ENCODE results near the gene MAML2.
"Not testable (repeated sequence)": the region's sequence is repeated elsewhere in the genome, so short reads cannot be mapped to it uniquely, and the experiment has no call there.

The MAML2 gene

DNA sequence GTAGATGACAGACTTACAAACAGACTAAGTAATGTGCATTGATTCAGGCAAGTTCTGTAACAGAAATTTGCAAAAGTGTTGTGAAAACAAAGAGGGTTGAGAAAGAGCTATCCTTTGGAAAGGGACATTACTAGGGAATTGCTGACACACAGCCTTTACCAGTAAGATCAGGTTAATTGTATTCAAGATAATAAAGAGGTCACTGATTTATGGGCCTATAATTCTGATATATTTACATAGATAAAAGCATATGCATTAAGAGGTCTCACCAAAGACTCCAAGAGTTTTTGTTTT lies 138.7 kb downstream of the MAML2 start:
- no peak for DNase-seq

DNA sequence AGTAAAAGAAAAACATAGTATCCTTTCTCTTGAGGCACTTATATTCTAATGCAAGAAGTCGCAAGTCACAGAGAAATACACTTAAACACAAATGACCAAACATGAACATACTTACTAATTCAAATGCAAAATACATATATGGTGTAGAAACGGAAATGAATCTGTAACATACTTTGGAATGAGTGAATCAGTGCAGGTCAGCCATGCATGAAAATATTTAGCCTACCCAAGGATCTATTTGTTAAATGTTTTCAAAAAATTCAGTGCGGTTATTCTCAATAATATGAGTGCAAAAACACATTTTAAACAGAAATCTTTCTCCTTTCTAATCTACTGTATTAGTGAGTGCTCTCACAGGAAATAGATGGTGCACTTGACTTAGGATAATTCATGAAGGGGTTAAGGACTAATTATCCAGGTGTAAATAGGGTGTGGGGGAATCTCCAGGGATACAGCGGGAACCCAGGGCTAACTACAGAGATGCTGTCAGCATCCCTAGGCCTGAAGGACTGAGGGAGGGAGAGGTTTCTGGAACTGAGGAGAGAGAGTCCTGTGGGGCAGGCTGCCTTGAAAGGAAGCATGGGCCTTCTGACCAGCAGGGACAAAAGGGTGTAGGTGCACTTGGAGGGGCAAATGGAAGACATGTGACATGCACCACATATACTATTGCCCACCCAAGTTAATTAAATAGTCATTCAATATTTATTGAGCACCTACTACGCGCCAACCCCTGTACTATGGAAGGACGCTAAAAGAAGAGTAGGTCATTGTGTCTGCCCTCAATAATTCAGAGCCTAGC lies 139.2 kb downstream of the MAML2 start:
- no peak for DNase-seq

DNA sequence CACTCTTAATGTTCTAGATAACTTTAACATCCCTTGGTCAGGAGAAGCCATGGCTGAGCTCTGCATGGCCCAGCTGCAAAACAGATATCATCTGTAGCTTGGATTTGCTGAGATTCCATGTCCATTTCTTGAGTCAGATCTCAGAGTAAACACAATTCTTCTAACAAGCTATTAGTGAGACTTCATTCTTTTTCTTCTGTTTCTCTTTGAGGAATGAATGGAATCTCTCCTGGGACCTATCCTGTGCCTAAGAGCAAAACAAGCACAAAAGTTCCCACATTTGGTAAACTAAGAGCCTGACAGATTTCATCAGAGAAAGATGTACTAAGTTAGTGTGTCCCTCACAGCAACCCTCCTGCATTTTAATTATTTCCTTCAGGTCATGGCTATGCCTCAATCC lies 142.8 kb downstream of the MAML2 start:
- DNase-seq: no peak

DNA sequence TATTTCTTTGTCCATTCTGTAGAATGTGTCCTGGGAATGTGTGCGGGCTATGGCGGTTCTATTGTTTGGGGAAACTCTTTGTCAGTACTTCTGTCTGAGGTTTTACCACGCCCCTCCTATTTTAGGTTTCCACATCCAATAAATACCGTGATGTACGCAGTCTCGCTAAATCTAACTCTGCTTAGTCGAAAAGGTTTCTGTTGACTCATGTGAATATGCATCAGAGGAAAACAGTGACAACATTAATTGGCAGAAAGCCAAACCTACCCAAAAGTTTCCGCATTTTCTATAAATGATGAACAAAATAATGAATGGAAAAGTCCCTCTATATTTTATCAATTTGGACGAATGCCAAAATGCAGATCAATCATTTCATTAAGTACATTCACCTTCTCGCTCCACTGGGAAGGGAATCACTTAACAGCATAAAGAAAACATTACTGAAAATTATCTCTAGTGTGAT lies 143.4 kb downstream of the MAML2 start:
- DNase-seq: no peak

DNA sequence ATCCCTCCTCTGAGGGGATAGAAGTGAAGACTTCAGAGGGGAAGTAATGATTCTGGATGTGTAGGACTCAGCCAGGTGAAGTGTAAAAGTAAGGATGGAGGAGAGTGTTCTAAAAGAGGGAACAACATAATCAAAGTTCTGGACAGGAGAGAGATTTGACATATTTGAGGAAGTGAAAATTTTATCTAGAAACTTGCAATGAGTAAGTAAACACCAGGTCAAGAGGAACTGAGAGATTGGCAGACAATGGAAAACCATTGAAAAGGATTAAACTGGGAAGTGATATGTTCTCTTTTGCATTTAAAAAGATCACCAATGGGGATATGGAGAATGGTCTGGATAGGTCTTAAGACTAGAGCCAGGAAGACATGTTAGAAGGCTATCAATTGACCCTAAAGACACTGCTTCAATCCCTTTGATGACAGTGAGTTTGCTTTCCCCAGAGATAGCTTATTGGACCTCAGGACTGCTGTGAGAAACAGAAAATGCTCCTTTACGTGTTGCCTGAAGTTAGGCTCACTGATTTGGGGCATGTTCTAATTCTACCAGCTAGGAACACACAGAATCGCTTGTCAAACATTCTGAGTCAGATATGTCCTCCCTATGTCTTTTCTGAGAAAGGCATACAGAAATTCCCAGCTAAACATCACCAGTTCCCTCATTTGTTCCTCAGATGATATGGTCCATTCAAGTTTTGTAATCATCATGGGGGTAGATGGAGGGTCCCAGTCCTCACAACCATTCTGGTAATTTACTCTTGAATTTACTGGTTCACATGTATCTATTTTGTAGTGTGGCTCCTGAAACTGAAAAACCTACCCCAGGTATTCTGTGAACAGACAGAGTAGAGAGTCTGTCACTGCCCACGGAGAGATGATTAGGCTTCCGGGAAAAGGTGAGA lies 144.9 kb downstream of the MAML2 start:
- DNase-seq: no peak

DNA sequence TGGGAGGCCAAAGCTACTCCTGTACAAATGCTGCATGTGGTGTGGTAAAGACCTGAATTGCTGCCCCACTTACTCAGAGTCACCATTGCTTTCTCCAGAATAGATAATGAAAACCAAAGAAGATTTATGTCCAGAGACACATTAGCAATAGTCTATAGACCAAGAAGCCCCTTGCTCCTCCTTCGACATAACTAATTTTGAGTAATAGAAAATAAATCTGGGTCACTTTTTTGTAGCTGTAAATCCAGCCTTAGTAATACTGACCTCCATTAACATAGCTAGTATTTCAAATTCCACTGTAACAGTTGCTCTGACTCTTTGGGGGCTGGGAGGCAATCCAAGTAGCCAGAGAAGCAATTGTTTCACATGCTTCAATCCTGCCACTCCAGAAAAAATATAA lies 145.9 kb downstream of the MAML2 start:
- no peak for DNase-seq

DNA sequence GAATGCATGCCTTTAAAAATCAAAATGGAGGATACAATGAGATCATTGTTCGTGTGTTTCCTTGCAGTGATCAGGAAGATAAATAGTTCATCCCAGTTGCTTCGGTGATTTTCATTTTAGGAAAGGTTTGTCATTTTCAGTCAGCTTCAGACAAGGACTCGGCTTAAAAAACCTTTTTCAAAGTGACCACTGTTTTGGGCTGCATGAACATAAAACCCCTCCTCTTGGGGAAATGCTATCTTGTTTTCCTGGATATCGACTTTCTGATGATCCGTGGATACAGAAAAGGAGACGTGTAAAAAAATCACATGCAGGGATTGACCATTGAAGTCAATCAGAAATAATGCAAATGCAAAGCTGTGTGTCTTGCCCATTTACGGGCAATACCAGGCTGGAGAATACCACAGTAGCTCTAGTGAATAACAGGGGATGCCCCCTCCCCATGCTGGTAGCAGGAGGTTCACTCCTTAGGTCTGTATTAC lies 146.8 kb downstream of the MAML2 start:
- DNase-seq: no peak

DNA sequence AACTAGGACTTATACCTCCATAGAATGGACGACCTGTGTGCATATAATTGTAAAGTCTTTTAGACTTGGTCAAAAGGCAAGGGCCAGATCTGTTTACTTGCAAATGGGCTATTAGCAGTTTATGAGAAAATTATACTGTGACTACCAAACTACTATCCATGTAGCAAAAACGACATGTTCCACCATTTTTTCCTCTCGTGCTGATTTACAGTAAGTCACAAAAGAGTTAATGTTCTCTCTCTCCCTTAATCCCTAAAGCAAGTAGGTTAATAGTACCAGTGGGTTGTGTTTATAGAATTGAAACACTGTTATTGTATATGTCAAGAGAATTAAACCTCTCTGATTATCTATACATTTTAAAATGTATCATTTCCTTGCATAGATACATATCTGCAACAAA lies 147.3 kb downstream of the MAML2 start:
- no peak for DNase-seq

DNA sequence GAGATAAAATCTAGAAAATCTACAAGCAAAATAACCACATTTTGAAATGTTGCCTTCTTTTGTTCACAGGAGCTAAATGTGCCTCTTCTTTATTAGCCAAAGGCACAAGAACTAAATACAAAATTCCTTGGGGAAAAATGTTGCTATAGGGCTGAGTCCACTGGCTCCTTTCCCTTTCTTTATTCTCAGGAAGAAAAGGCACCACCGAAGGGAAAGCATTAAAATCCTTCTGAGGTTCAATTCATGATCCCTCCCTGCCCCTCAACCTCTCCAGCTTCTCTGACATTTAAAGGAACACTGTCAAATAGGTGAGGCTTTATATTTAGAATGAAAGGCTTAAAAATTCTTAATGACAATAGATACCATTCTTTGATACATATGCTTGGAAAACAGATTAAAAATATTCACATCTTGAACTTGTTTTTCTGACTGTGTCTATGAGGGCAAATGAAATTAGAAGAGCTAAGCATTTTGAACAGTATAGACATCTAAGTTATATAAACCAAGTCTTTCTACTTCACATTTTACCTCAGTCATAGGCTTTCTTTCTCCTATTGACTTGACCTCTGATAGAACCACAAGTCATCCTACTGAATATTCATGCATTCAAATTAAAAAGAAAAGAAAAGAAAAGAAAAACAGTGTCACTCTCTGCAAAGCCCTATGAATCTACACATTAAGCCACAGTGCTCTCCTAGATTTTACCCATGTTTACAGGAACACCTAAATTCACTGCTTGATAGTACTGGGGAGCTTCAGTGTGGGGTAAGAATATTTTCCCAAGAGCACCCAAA lies 148.2 kb downstream of the MAML2 start:
- DNase-seq: no peak

DNA sequence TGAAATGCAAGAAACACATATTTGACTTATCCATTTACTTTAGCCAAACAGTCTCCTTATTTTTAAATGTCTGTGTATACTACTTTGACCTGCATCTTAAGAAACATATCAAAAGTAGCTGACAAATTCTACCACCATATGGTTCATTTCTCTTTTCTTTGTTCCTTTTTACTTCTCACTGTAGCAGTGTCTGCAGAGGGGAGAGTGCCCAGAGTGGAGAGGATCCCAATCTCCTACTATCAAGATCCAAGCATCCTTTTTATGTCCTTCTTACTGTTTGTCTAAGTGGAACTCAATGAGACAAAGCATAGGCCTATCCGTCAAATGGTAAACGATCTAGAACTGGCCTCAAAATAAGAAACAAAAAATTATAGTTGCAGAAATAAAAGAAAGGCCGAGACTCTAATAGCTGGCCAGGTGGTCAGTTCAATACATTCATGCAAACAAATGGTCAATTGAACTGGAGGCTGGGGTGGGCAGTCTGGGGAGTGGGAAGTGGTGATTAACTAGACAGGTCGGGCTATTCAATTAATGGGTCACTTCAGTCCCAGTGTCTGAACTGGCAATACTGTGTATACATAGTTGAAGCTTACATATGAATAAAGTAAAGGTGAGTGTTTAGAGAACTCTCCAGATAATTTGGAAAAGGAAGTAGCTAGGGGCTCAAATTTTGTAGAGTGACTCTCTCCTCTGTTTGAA lies 149.1 kb downstream of the MAML2 start:
- no peak for DNase-seq

DNA sequence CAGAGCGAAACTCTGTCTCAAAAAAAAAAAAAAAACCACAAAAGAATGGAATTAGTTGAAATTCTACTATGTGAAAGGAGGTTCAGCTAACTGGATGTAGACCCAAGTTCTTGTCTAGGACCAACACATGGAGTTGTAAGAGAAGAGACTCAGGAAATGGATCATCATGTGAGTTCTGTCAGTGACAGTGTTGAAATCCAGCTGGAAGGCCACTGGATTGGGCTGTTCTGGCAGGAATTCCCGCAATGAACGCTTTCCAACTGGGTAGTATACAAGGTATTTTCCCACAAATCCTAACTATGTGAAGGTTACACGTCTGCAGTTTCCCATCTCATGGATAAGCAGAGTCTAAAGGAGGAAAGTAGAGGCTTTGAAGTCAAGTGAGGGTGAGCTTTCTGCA lies 151.2 kb downstream of the MAML2 start:
- no peak for DNase-seq

DNA sequence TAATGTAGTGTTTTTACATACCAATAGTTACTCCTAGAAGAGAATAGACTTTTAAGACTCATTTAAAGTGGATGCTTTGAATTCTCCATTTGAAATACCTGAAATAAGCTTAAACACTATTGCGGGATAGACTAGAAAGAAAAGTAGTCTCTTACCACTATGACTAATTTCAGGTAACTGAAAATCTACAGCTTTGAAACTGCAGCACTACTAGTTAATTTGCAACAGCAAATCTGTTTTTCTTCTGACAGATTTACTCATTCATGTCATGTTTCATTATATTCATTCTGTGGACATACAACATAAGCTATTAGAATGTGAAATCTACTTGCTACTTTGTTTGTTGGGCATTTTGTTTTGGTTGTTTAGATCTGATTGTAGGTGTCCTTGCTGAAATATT lies 153.6 kb downstream of the MAML2 start:
- no peak for DNase-seq

DNA sequence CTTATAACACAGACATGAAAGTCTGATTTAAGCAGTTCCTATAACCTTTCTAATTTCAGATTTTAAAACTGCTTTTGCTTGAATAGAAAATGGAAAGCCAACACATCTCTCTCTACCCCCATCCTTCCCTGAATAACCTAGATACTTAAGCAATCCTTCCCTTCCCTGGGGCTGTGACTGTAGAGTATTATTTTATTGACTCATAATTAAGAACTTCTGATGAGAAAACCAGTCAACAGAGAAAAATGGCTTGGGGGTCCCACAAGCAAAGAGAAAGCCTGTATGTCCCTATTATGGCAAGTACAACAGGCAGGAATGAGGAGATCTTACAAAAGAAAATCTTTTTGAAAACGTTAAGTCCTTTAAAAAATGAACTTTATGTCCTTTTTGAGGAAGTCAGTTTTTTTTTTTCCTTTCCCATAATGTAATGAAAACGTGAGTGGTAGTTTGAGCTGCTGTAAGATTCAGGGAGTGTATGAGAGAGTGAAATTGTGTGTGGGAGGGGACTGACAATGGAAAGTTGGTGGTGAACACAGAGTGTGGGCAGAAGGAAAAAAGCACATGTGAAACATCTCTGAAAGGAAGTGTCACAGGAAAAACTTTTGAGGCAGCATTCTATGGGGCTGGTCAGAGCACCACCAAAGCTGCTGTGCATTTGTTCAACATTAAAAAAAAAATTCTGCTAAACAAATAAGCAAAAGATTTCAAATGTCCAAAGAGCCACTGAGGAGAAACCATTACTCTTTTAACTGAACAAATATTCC lies 154.6 kb downstream of the MAML2 start:
- DNase-seq: no peak

DNA sequence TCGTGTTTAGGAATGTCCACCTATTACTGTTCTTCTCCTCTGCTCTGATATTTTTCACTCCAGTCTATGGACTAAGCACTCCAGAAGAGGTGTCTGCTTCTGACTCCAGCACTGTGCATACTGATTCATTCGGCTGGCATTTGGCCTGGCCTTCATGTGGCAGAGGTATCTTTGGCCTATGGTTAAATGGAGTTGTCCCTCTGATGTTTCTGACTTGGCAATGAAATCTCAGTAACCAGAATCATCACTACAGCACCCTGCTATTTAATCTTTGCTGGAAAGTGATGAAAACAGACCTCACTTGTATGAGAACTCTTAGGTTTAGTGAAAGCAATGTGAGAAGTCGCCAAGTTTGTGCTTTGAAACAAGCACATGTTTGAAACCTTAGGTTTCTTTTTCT lies 155.2 kb downstream of the MAML2 start:
- no peak for DNase-seq

DNA sequence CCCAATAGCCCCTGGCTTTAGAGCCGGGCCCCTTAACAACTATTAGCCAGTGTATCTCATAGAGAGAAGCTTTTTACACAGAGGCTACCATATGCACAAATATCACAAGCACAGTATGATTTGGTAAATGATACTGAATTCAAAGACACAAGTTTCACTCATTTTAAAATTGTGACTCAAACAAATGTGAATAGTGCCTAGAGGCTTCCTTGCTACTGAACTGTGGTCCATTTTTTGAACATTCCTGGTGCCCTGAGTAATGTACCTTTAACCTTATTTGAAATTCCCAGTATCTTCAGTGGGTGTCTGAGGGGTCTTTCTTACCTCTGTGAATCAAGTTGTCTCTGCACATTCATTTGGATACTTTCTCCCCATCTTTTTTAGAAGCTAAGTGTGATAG lies 156.2 kb downstream of the MAML2 start:
- DNase-seq: no peak

DNA sequence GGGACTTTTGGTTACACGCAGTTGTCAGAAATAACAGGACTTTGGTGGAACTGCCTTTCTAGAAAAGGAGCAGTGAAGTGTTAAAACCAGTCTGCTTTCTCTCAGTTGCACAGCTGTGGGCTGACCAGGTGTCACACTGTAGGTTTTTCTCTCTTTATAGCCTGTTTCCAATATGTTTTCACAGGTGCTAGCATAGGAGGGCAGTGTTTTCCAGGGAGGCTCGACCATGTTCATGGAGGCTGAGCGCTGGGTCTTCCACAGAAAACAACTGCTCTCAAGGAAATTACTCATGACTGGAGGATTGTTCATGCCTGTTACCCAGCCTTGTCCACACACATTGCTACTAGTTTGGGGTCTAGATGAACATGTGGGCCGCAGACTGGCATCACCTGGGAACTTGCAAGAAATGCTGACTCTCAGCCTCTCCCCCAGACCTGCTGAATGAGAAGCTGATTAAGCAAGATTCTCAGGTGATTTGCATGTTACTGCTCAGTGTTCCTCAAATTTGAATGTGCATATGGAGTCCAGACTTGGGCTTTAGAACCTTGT lies 157.7 kb downstream of the MAML2 start:
- DNase-seq: no peak

DNA sequence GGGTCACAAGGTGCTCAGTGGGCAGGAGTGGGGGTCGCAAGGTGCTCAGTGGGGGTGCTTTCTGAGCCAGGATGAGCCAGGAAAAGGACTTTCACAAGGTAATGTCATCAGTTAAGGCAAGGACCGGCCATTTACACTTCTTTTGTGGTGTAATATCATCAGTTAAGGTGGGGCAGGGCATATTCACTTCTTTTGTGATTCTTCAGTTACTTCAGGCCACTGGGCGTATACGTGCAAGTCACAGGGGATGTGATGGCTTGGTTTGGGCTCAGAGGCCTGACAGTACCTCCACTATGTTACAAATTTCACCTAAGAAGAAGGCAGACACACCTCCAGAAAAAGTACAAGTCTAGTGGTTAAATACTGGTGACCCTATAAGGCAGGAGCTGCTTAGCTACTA lies 162.1 kb downstream of the MAML2 start:
- DNase-seq: not testable (repeated sequence)

DNA sequence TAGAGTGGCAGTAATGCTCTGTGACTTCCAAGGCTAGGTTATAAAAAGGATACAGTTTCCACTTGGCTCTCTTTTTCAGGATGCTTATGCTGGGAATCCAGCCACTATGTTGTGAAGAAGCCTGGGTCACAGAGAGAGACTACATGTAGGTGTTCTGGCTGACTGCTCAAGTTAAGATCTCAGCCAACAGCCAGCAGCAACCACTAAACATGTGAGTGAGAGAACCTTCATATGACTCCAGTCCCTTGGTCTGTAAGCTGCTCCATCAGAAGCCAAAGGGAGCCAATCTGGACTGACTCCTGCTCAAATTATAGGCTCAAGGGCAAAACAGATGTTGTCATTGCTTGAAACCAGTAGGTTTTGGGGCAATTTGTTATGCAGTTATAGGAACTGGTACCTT lies 162.7 kb downstream of the MAML2 start:
- DNase-seq: no peak

DNA sequence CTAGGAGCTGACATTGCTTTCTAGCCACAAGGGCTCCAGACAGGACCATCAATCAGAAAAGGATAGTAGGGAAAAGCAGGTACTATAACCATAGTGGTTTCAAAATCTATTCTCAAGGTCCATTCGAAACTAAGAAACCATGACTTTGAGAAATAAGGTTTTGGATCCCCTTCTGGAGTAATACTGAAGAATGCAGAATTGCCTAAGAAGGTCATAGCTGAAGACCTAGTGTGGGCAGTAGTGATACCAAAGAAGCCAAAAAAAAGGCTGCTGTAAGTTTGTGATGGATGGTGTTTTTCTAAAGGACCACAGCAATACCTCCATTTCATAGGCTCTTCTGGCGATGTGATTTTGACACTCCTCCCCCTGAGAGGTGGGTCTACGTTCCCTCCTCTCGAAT lies 163.1 kb downstream of the MAML2 start:
- no peak for DNase-seq

DNA sequence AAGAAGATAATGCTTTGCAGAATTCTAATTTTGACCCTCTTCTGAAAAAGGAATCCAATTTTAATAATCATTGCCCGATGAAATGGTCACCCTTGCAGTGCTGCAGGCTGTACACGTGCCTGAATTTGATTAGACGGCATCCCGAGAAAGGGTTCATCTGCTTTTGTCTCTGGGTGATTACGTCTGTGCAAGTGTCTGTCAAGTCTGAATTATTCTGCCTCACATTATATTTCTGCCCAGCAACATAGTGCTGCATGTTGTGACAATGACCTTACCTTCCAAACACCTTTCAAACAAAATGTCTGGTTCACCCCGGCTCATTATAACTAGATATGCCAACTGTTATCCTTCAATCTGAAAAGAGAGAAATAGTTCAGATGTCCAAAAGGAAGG lies 164.1 kb downstream of the MAML2 start:
- no peak for DNase-seq

DNA sequence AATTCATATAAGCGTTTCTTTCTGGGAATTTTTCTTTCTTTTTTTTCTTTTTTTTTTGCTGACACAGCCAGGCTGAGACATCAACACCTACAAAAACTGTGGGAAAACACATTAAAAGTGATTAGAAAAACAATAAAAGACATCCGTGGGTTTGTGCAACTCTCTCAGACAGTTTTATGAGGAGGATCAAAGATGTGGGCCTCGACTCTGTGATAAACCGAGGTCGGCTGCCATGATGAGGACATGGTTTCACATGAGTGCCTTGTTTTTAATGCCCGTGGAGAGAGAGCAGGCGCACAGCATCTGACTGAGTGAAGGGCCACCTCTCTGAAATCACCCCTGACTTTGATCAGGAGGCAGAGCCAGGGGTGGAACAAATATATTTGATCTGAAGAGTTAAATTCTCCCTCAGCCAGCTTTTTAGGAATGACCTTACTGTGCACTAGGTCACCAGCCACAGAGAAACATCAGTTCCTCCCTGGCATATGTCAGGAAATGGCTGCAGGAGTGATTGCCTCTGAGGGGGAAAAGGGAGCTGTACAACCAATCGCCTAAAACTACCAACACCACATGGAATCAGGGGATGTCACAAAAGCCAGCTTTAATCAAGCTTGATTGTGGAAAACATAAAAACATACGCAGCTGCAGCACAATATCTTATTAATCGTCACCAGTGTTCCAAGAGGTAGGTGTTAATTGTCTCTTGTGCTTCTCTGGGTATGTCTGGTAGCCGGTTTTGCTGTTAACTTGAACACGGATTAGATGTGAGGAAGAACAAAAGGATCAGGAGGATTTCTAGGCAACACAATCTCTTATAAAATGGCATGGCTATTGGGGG lies 164.7 kb downstream of the MAML2 start:
- no peak for DNase-seq

All from effector CD8-positive, alpha-beta T cell (primary cell).